HepG2 (cell line): ENCODE results near the gene ZBP1. TPM values are rescaled to one million over a fixed set of nuclear protein-coding genes. Genes with fewer than 3 reads are reported as not detected.

Experiments
- ATAD3A ChIP-seq: sonication (generic); formaldehyde crosslinking; IDR thresholded peaks from 2 replicates; pipeline ENCODE4 v1.4.0; 2020; ENCODE audit warnings: missing genetic modification reagents
- EED ChIP-seq: sonication (generic); formaldehyde crosslinking; IDR thresholded peaks from 2 replicates; pipeline ENCODE4 v1.5.0; 2020; ENCODE audit warnings: mild to moderate bottlenecking, missing genetic modification reagents
- ELF3 ChIP-seq: IDR thresholded peaks from 2 replicates; pipeline ENCODE4 v1.6.1; 2016; ENCODE audit warnings: missing genetic modification reagents, missing compliant biosample characterization
- NR0B2 ChIP-seq: sonication (generic); formaldehyde crosslinking; IDR thresholded peaks from 2 replicates; pipeline ENCODE4 v1.4.0; 2020; ENCODE audit warnings: mild to moderate bottlenecking, missing genetic modification reagents
- SOX13 ChIP-seq, 3 experiments: fragments of 450-650 bp in 1 of 3; sonication (generic) in 1 of 3; formaldehyde crosslinking in 1 of 3; IDR thresholded peaks in 2 of 3; conservative IDR thresholded peaks in 1 of 3; 2 replicates each; pipeline versions ENCODE4 v1.5.0 to v1.6.1; 2016 to 2020; ENCODE audit warnings: antibody characterized with exemption in 1 of 3, mild to moderate bottlenecking in 1 of 3, missing compliant biosample characterization in 1 of 3, missing genetic modification reagents in 1 of 3, moderate library complexity in 1 of 3
- ZFP36L1 ChIP-seq: sonication (generic); formaldehyde crosslinking; IDR thresholded peaks from 2 replicates; pipeline ENCODE4 v1.8.0; 2022; ENCODE audit warnings: mild to moderate bottlenecking, missing genetic modification reagents, moderate library complexity
- ZNF558 ChIP-seq: sonication (generic); formaldehyde crosslinking; IDR thresholded peaks from 2 replicates; pipeline ENCODE4 v1.9.0; 2022; ENCODE audit warnings: mild to moderate bottlenecking, missing genetic modification reagents, borderline replicate concordance
- polyA plus RNA-seq, 8 experiments: library from polyadenylated mRNA; depleted of rRNA in 3 of 8; stranded (reverse) in 7 of 8; unstranded in 1 of 8; fragments of >200 nt; fragmentation: Illumina TruSeq in 4 of 8; extraction: Trizol in 4 of 8; gene quantifications; 2 replicates each; pipeline versions ENCODE4 v1.2.1 to v1.2.3, GENCODE V29; 2011 to 2016; ENCODE audit warnings: low read depth in 4 of 8, missing spikeins in 1 of 8, mixed read lengths in 1 of 8; ENCODE audit not compliant: insufficient read depth in 1 of 8
- total RNA-seq, 5 experiments: library from RNA; depleted of rRNA; stranded (reverse); fragments of >200 nt; fragmentation: Illumina TruSeq; extraction: Trizol; gene quantifications; 2 replicates each; pipeline ENCODE4 v1.2.3, GENCODE V29; 2016; ENCODE audit warnings: low read depth in 1 of 5
- TF ChIP-seq, protein P1 (sequence below): sonication (generic); formaldehyde crosslinking; IDR thresholded peaks from 2 replicates; pipeline ENCODE4 v1.4.0; 2020; ENCODE audit warnings: mild to moderate bottlenecking, missing genetic modification reagents
- TF ChIP-seq, protein P2 (sequence below): sonication (generic); formaldehyde crosslinking; IDR thresholded peaks from 2 replicates; pipeline ENCODE4 v1.5.1; 2020; ENCODE audit warnings: mild to moderate bottlenecking, missing genetic modification reagents, borderline replicate concordance
- TF ChIP-seq, protein P3 (sequence below): sonication (generic); formaldehyde crosslinking; IDR thresholded peaks from 2 replicates; pipeline ENCODE4 v1.8.1; 2023; ENCODE audit warnings: mild to moderate bottlenecking, moderate library complexity, missing genetic modification reagents
- TF ChIP-seq, protein P4 (sequence below): sonication (generic); formaldehyde crosslinking; IDR thresholded peaks from 2 replicates; pipeline ENCODE4 v1.5.0; 2020; ENCODE audit warnings: mild to moderate bottlenecking, missing genetic modification reagents, borderline replicate concordance
- TF ChIP-seq, protein P5 (sequence below): sonication (generic); formaldehyde crosslinking; IDR thresholded peaks from 2 replicates; pipeline ENCODE4 v1.5.0; 2020; ENCODE audit warnings: missing genetic modification reagents

The ZBP1 gene
- total and polyA plus RNA-seq, 2 of the 13 experiments (the other 11 are each of a cell fraction or from before 2014, with no cell fraction given): not detected

GRCh38 chr20:57560554-57561355, 59.5 kb downstream of the ZBP1 start, which contains the start of gene PCK1 (continued):
- no peak for TF ChIP-seq ATAD3A (CRISPR knock-in tag)
- TF ChIP-seq EED (CRISPR knock-in tag): no peak; the same call in 1 of the 2 replicates
- peak; percentile 64; the same call in 1 of the 2 replicates for TF ChIP-seq ELF3 (CRISPR knock-in tag)
- TF ChIP-seq ZNF558 (CRISPR knock-in tag): peak; percentile 94
- TF ChIP-seq, protein P1, sequence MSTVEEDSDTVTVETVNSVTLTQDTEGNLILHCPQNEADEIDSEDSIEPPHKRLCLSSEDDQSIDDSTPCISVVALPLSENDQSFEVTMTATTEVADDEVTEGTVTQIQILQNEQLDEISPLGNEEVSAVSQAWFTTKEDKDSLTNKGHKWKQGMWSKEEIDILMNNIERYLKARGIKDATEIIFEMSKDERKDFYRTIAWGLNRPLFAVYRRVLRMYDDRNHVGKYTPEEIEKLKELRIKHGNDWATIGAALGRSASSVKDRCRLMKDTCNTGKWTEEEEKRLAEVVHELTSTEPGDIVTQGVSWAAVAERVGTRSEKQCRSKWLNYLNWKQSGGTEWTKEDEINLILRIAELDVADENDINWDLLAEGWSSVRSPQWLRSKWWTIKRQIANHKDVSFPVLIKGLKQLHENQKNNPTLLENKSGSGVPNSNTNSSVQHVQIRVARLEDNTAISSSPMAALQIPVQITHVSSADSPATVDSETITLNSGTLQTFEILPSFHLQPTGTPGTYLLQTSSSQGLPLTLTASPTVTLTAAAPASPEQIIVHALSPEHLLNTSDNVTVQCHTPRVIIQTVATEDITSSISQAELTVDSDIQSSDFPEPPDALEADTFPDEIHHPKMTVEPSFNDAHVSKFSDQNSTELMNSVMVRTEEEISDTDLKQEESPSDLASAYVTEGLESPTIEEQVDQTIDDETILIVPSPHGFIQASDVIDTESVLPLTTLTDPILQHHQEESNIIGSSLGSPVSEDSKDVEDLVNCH (CRISPR knock-in tag): no peak
- TF ChIP-seq, protein P2, sequence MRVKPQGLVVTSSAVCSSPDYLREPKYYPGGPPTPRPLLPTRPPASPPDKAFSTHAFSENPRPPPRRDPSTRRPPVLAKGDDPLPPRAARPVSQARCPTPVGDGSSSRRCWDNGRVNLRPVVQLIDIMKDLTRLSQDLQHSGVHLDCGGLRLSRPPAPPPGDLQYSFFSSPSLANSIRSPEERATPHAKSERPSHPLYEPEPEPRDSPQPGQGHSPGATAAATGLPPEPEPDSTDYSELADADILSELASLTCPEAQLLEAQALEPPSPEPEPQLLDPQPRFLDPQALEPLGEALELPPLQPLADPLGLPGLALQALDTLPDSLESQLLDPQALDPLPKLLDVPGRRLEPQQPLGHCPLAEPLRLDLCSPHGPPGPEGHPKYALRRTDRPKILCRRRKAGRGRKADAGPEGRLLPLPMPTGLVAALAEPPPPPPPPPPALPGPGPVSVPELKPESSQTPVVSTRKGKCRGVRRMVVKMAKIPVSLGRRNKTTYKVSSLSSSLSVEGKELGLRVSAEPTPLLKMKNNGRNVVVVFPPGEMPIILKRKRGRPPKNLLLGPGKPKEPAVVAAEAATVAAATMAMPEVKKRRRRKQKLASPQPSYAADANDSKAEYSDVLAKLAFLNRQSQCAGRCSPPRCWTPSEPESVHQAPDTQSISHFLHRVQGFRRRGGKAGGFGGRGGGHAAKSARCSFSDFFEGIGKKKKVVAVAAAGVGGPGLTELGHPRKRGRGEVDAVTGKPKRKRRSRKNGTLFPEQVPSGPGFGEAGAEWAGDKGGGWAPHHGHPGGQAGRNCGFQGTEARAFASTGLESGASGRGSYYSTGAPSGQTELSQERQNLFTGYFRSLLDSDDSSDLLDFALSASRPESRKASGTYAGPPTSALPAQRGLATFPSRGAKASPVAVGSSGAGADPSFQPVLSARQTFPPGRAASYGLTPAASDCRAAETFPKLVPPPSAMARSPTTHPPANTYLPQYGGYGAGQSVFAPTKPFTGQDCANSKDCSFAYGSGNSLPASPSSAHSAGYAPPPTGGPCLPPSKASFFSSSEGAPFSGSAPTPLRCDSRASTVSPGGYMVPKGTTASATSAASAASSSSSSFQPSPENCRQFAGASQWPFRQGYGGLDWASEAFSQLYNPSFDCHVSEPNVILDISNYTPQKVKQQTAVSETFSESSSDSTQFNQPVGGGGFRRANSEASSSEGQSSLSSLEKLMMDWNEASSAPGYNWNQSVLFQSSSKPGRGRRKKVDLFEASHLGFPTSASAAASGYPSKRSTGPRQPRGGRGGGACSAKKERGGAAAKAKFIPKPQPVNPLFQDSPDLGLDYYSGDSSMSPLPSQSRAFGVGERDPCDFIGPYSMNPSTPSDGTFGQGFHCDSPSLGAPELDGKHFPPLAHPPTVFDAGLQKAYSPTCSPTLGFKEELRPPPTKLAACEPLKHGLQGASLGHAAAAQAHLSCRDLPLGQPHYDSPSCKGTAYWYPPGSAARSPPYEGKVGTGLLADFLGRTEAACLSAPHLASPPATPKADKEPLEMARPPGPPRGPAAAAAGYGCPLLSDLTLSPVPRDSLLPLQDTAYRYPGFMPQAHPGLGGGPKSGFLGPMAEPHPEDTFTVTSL (CRISPR knock-in tag): peak; percentile 94; the same call in 1 of the 2 replicates
- peak; percentile 90 for TF ChIP-seq SOX13 (IDR thresholded peaks at IDR 0.05)
- TF ChIP-seq SOX13 (CRISPR knock-in tag; conservative IDR thresholded peaks at IDR 0.05 in 1 of 2, IDR thresholded peaks at IDR 0.05 in 1 of 2): peak in 1 of 2 experiments; percentile 86; a peak in 2 of 4 replicates
- 0 out of 2 replicates have a peak, but pooled peaks have one; percentile 76 for TF ChIP-seq ZFP36L1 (CRISPR knock-in tag)
- TF ChIP-seq, protein P3, sequence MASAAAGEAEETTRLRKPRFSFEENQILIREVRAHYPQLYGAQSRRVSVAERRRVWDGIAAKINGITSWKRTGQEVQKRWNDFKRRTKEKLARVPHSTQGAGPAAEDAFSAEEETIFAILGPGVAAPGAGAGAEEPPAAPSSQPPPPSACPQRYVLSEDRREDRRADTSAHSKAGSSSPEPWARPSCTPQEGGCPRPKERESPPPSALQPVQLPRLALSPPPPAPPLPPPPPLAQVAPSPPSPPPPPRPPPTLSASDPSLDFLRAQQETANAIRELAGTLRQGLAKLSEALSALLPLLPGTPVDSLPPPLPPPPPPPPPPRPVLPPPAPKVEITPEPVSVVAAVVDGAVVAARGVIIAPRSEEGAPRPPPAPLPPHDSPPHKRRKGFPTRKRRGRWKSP: peak; percentile 83; the same call in 1 of the 2 replicates
- TF ChIP-seq, protein P4, sequence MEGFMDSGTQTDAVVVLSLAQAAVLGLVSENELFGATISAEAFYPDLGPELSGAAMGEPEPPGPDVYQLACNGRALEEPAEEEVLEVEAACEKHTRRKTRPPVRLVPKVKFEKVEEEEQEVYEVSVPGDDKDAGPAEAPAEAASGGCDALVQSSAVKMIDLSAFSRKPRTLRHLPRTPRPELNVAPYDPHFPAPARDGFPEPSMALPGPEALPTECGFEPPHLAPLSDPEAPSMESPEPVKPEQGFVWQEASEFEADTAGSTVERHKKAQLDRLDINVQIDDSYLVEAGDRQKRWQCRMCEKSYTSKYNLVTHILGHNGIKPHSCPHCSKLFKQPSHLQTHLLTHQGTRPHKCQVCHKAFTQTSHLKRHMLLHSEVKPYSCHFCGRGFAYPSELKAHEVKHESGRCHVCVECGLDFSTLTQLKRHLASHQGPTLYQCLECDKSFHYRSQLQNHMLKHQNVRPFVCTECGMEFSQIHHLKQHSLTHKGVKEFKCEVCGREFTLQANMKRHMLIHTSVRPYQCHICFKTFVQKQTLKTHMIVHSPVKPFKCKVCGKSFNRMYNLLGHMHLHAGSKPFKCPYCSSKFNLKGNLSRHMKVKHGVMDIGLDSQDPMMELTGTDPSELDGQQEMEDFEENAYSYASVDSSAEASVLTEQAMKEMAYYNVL: peak; percentile 83; the same call in 1 of the 2 replicates
- TF ChIP-seq, protein P5, sequence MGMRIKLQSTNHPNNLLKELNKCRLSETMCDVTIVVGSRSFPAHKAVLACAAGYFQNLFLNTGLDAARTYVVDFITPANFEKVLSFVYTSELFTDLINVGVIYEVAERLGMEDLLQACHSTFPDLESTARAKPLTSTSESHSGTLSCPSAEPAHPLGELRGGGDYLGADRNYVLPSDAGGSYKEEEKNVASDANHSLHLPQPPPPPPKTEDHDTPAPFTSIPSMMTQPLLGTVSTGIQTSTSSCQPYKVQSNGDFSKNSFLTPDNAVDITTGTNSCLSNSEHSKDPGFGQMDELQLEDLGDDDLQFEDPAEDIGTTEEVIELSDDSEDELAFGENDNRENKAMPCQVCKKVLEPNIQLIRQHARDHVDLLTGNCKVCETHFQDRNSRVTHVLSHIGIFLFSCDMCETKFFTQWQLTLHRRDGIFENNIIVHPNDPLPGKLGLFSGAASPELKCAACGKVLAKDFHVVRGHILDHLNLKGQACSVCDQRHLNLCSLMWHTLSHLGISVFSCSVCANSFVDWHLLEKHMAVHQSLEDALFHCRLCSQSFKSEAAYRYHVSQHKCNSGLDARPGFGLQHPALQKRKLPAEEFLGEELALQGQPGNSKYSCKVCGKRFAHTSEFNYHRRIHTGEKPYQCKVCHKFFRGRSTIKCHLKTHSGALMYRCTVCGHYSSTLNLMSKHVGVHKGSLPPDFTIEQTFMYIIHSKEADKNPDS (CRISPR knock-in tag): peak; percentile 95
- TF ChIP-seq NR0B2 (CRISPR knock-in tag): no peak
